ENCODE measurements around the gene ANP32D.
A peak's percentile ranks its signal among the peaks of the same experiment; 100 is the strongest.
"Not testable (repeated sequence)": the region's sequence is repeated elsewhere in the genome, so short reads cannot be mapped to it uniquely, and the experiment has no call there.

The ANP32D gene

GRCh38 chr12:48472259-48472658, at the start of gene ANP32D:
TSS of gene ANP32D (plus strand) at chr12:48472559. CDS start at chr12:48472665, 106 bp downstream.
- Mint-ChIP-seq H3K9me3 (peaks cover 22% of the 10 kb centered on the region), H3K36me3 (no peaks in the 10 kb centered on the region), H3K4me1 (no peaks in the 10 kb centered on the region), H3K4me3 (no peak within 1 kb of the TSS), H3K27ac (no peak within 1 kb of the TSS)
- DNase-seq (ENCODE audit: low spot score in 2 of 2) (no peak), ATAC-seq (no peak)

DNA sequence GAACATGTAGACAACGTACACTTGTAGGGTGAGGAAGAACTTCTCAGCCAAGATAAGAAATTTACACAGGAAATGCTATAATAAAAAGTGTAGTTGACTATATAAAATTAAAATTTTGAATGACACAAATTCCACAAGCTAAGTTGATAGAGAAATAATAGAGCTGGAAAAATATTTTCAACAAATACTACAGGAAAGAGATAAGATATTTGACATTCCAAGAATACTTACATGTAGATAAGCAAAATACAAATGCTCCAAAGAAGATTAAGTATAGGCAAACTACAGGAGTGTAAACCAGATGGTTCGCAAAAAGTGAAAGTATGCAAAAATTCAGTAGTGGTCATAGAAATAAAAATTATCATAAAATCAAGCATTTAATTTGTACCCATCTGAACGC, 49.2 kb upstream of the ANP32D start:
- no peak overlapping the region for H3K4me3 Mint-ChIP-seq
- ATAC-seq (no peak), DNase-seq (ENCODE audit: low spot score in 2 of 2) (no peak)
- peaks cover 4% of the 10 kb centered on the region for H3K4me1 Mint-ChIP-seq
- H3K36me3 Mint-ChIP-seq, result no peaks in the 10 kb centered on the region
- H3K9me3 Mint-ChIP-seq, result peaks cover 3% of the 10 kb centered on the region
- no peak overlapping the region for H3K27ac Mint-ChIP-seq

DNA sequence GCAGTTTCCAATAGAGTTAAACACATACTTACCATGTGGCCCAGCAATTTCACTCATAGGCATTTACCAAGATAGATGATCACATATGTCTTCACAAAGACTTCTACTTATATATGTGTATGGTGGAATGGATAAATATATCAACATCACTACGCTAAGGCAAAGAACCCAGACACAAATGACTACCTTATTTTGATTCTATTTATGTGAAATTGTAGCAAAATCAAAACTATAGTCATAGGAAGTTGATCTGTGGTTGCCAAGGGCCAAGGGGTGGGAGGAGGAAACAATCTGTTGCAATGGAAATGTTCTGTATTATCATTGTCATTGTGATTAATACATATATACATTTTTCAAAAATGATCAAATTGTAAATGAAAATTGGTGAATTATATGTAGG, 47.7 kb upstream of the ANP32D start:
- peaks cover 3% of the 10 kb centered on the region for H3K9me3 Mint-ChIP-seq
- H3K27ac Mint-ChIP-seq, result no peak overlapping the region
- peaks cover 6% of the 10 kb centered on the region for H3K4me1 Mint-ChIP-seq
- DNase-seq (ENCODE audit: low spot score in 2 of 2) (no peak), ATAC-seq (peak; percentile 65)
- no peaks in the 10 kb centered on the region for H3K36me3 Mint-ChIP-seq
- no peak overlapping the region for H3K4me3 Mint-ChIP-seq

GRCh38 chr12:48434016-48434415, 38.3 kb upstream of the ANP32D start:
- DNase-seq (ENCODE audit: low spot score in 2 of 2); H3K36me3 Mint-ChIP-seq; H3K4me3 Mint-ChIP-seq; H3K27ac Mint-ChIP-seq; H3K9me3 Mint-ChIP-seq; H3K4me1 Mint-ChIP-seq; ATAC-seq: not testable (repeated sequence)

- Mint-ChIP-seq H3K9me3 (no peaks in the 10 kb centered on the region), H3K4me1 (no peaks in the 10 kb centered on the region), H3K27ac (no peak overlapping the region), H3K4me3 (no peak overlapping the region), H3K36me3 (no peaks in the 10 kb centered on the region)
- no peak for DNase-seq (ENCODE audit: low spot score in 2 of 2)
- no peak for ATAC-seq
Observed at GRCh38 chr12:48441069-48441468, 31.3 kb upstream of the ANP32D start.

GRCh38 chr12:48442179-48442847, 30.0 kb upstream of the ANP32D start:
- H3K4me3 Mint-ChIP-seq, result no peak overlapping the region
- no peaks in the 10 kb centered on the region for H3K4me1 Mint-ChIP-seq
- ATAC-seq (no peak), DNase-seq (ENCODE audit: low spot score in 2 of 2) (no peak)
- no peaks in the 10 kb centered on the region for H3K9me3 Mint-ChIP-seq
- H3K27ac Mint-ChIP-seq, result no peak overlapping the region
- H3K36me3 Mint-ChIP-seq, result no peaks in the 10 kb centered on the region

GRCh38 chr12:48445538-48445937, 26.8 kb upstream of the ANP32D start:
- Mint-ChIP-seq H3K4me3 (no peak overlapping the region), H3K36me3 (no peaks in the 10 kb centered on the region), H3K9me3 (peaks cover 7% of the 10 kb centered on the region), H3K27ac (no peak overlapping the region), H3K4me1 (no peaks in the 10 kb centered on the region)
- DNase-seq (ENCODE audit: low spot score in 2 of 2) (no peak), ATAC-seq (no peak)

DNA sequence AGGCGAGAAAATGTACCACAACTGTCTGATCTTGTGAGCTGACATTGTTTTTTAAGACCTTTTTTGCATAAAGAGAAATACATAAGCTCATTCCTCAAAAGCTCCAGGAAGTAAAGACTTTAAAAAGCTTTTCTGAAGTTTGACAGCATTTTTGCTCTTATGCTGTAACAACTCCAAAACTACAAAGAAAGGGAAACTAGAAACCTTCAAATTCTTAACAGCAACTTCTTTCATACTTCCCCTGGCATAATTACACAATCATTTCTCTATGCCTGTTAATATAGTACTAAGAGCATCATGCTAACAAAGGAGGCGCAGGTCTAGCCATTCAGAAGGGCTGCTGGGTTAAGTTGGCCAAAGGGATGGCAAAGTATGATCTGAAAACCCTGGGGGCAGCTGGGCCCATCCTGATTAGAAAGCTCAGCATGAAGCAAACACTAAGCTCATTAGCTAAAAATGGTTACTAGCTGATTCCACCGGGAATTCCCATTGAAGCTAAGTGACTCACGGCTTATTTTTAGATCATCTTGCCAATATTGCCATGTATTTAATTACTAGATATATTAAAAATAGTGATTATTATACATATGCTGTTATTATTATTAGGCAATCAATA, 26.1 kb upstream of the ANP32D start:
- H3K27ac Mint-ChIP-seq, result no peak overlapping the region
- no peaks in the 10 kb centered on the region for H3K4me1 Mint-ChIP-seq
- DNase-seq (ENCODE audit: low spot score in 2 of 2) (no peak), ATAC-seq (no peak)
- H3K9me3 Mint-ChIP-seq, result peaks cover 7% of the 10 kb centered on the region
- no peak overlapping the region for H3K4me3 Mint-ChIP-seq
- no peaks in the 10 kb centered on the region for H3K36me3 Mint-ChIP-seq

GRCh38 chr12:48447755-48448154, 24.6 kb upstream of the ANP32D start:
- H3K9me3 Mint-ChIP-seq, result peaks cover 7% of the 10 kb centered on the region
- H3K4me1 Mint-ChIP-seq, result no peaks in the 10 kb centered on the region
- no peak overlapping the region for H3K27ac Mint-ChIP-seq
- no peaks in the 10 kb centered on the region for H3K36me3 Mint-ChIP-seq
- ATAC-seq, result no peak
- DNase-seq (ENCODE audit: low spot score in 2 of 2), result no peak
- no peak overlapping the region for H3K4me3 Mint-ChIP-seq

GRCh38 chr12:48451372-48451771, 21.0 kb upstream of the ANP32D start:
- no peak overlapping the region for H3K27ac Mint-ChIP-seq
- H3K36me3 Mint-ChIP-seq, result no peaks in the 10 kb centered on the region
- DNase-seq (ENCODE audit: low spot score in 2 of 2) (no peak), ATAC-seq (no peak)
- no peaks in the 10 kb centered on the region for H3K4me1 Mint-ChIP-seq
- peaks cover 7% of the 10 kb centered on the region for H3K9me3 Mint-ChIP-seq
- no peak overlapping the region for H3K4me3 Mint-ChIP-seq

DNA sequence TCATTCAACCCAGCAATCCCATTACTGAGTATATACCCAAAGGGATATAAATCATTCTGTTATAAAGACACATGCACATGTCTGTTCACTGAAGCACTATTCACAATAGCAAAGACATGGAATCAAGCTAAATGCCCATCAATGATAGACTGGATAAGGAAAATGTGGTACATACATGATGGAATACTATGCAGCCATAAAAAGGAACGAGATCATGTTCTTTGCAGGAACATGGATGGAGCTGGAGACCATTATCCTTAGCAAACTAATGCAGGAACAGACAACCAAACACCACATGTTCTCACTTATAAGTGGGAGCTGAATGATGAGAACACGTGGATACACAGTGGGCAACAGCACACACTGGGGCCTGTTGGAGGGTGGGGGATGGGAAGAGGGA, 19.4 kb upstream of the ANP32D start:
- DNase-seq (ENCODE audit: low spot score in 2 of 2); H3K36me3 Mint-ChIP-seq; H3K9me3 Mint-ChIP-seq; ATAC-seq; H3K4me3 Mint-ChIP-seq; H3K27ac Mint-ChIP-seq; H3K4me1 Mint-ChIP-seq: not testable (repeated sequence)

GRCh38 chr12:48454667-48455066, 17.7 kb upstream of the ANP32D start:
- Mint-ChIP-seq H3K27ac (no peak overlapping the region), H3K36me3 (no peaks in the 10 kb centered on the region), H3K4me3 (no peak overlapping the region), H3K4me1 (no peaks in the 10 kb centered on the region), H3K9me3 (peaks cover 7% of the 10 kb centered on the region)
- ATAC-seq (no peak), DNase-seq (ENCODE audit: low spot score in 2 of 2) (no peak)

DNA sequence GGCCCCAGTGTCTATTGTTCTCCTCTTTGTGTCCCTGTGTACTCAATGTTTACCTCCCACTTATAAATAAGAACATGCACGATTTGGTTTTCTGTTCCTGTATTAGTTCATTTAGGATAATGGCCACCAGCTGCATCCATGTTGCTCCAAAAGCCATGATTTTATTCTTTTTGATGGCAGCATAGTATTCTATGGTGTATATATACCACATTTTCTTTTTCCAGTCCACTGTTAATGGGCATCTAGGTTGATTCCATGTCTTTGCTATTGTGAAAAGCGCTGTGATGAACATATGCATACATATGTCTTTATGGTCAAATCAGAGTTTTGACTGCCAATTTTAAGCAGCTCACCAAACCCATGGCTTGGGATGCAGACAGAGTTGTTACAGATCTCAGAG, 17.2 kb upstream of the ANP32D start:
- ATAC-seq (no peak), DNase-seq (ENCODE audit: low spot score in 2 of 2) (no peak)
- H3K36me3 Mint-ChIP-seq, result no peaks in the 10 kb centered on the region
- no peak overlapping the region for H3K27ac Mint-ChIP-seq
- no peaks in the 10 kb centered on the region for H3K4me1 Mint-ChIP-seq
- no peak overlapping the region for H3K4me3 Mint-ChIP-seq
- peaks cover 3% of the 10 kb centered on the region for H3K9me3 Mint-ChIP-seq

DNA sequence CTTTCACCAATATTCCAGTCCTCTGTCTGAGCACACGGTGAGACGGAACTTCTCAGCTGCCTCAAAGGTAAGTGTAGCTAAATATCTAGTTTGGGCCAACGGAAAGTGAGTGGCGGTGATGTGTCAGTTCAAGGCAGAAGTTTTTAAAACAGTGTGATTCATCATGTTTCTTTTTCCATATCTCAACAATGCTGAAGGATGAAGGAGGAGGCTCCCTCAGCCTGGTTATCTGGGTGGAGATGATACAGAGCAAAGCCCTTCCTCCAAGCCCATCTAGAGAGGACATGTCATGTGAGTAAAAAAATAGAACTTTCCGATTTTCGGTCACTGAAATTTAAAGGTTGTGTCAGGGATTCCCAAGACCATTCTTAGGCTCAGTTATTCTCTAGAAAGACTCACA, 13.1 kb upstream of the ANP32D start:
- no peak for DNase-seq (ENCODE audit: low spot score in 2 of 2)
- Mint-ChIP-seq H3K4me1 (no peaks in the 10 kb centered on the region), H3K27ac (no peak overlapping the region), H3K36me3 (no peaks in the 10 kb centered on the region), H3K4me3 (no peak overlapping the region), H3K9me3 (no peaks in the 10 kb centered on the region)
- ATAC-seq, result no peak

DNA sequence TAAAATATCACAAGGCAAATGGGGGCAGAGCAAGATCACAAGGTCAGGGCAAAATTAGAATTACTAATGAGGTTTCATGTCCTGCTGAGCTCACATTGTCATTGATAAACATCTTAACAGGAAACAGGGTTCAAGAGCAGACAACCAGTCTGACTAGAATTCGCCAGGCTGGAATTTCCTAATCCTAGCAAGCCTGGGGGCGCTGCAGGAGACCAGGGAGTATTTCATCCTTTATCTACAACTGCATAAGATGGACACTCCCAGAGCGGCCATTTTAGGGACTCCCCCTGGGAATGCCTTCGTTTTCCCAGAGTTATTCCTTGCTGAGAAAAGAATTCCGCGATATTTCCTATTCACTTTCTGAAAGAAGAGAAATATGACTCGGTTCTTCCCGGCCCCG, 3.3 kb upstream of the ANP32D start:
- not testable (repeated sequence) for ATAC-seq; H3K4me3 Mint-ChIP-seq; H3K27ac Mint-ChIP-seq; H3K36me3 Mint-ChIP-seq; DNase-seq (ENCODE audit: low spot score in 2 of 2); H3K4me1 Mint-ChIP-seq
- H3K9me3 Mint-ChIP-seq, result peaks cover 22% of the 10 kb centered on the region

GRCh38 chr12:48473061-48473460, 702 bp downstream of the ANP32D start:
- Mint-ChIP-seq H3K4me3 (no peak overlapping the region), H3K4me1 (no peaks in the 10 kb centered on the region), H3K36me3 (no peaks in the 10 kb centered on the region), H3K27ac (no peak overlapping the region), H3K9me3 (peaks cover 20% of the 10 kb centered on the region)
- ATAC-seq, result no peak
- DNase-seq (ENCODE audit: low spot score in 2 of 2), result no peak
